ENCODE results near the gene COBL.

The COBL gene

GRCh38 chr7:51269911-51270310, 46.7 kb downstream of the COBL start:
- no peak for DNase-seq

GRCh38 chr7:51269321-51269720, 47.3 kb downstream of the COBL start:
- no peak for DNase-seq

DNA sequence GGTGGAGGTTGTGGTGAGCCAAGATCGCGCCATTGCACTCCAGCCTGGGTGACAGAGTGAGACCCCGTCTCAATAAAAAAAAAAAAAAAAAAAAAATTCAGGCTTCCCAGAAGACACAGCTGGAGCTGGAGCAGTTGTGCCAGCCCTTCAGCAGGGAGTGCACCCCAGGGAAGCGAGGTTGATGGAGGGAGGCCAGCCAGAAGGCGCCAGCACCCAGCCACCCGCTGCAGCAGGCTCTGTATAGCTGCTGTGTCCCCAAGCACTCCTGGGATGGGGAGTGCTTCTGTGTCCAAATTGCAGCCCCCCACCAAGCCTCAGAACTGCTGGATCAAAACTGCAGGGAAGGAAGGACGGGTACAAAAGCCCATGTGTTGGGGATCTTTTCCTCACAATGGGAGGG, 47.8 kb downstream of the COBL start:
- DNase-seq, result no peak

DNA sequence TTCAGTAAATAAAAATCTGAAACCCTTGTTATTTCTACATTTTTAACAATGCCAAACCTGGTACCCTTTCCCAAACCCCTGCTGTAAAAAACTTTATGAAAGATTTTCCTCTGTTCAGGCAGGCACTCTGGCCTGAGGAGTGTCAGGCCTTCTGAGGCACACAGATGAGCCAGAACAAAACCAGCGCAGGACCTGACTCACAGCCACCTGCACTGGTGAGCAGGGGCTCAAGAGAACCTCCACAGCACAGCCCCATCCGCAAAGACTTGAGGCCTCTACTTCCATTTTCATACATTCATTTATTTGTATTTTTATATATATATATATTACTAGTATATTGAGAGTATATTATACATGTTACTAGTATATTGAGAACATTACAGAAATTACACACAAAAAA, 49.4 kb downstream of the COBL start:
- no peak for DNase-seq

GRCh38 chr7:51265066-51265907, 51.3 kb downstream of the COBL start:
- DNase-seq, result no peak

DNA sequence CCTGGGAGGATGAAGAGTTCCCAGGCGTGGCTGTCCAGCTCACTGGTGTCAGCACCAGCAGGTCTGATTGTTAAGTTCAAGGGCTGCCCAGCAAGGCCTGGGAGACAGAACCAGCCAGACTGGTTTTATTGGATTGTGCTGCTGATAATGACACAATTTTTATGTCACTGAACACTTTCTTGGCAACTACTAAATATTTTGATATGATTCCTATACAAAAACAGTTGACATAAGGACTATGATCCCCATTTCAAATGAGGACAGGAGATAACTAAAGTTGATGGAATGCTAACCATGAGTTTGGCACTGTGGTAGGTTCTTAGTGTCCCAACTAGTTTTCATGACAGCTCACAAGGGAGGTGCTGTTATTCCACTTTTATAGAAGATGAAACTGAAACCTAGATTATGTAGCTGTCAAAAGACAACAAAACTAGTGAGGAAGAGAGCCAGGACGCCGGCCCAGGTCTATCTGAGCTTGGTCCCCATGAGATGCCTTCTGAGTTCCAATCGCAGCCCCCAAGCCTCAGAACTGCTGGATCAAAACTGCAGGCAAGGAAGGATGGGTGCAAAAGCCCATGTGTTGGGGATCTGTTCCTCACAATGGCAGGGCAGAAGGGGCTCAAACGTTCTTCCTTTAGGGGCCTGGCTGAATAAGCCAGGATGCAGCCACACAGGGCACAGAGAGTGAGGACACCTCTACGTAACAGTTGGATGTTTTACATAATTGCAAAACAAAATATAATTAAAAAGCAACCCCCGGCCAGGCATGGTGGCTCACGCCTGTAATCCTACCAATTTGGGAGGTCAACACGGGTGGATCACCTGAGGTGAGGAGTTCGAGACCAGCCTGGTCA, 52.8 kb downstream of the COBL start:
- DNase-seq, result no peak

DNA sequence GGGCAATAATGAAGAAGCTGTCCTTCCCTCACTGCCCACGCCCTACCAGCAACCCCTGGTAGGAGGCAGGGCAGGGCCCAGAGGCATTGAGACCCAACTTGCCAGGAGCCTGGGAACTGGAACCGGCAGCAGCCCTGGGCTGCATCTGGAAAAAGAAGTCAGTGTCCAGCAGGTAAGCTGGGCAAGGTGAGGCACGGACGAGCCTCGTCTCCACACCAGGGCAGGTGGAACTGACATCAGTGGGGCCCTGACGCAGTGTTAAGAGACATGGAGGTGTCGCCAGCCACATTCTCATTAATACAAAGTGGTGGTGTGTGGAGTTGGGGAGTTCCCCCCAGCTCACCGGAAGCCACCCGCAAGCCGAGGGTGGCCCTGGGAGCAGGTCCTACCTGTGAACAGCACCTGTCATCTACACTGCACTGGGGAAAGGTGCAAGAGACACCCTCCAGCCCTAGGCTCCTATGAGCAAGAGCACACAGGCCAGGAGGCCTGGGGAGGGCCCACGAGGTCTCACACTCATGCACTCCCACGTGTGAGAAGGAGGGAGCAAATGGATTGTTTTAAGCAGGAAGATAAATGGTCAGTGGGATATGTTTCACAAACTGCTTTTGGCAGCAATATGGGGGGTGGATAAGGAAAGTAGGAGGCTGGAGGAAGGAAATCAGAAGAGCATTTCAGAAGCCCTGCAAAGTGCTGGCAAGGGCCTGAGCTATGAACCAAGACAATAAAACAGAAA, 53.6 kb downstream of the COBL start:
- DNase-seq, result no peak

DNA sequence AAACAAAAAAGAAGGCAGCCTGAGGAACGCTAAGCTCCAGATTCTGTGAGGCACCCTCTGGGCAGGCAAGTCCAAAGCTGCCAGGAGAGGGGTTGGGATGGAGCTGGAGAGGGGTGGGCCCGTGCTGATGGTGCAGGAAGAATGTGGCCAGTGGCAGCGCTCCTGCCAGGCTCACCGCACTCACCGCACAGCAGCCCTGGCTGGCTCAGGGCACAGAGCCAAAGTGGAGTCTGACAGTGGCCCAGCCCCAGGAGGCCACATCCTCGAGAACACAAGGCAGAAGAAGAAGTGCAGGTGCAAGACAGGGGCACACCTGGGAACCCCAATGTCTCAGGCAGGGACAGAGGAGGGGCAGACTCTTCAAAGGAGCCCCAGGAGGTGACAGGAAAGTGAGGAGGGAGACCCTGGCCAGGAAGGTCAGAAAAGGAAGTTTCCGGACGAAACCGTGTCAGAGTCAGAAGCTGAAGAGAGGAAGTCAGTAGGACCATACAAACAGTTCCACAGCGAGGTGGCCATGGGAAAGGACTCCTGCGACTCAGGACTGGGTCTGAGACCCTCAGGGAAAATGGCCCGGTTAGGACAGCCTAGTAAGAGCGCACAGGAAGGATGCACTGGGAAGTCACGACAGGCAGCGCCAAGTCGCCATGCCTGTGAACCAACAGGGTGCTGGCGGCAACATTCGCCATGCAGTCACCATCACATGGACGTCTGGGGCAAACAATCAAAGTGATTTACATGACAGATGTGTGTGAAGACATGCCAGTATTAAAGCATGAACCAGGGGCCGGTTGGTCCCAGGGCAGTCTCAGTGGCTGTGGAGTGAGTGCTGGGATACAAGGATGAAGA, 54.4 kb downstream of the COBL start:
- no peak for DNase-seq

- no peak for DNase-seq
Observed at GRCh38 chr7:51261117-51261835, 55.3 kb downstream of the COBL start.

DNA sequence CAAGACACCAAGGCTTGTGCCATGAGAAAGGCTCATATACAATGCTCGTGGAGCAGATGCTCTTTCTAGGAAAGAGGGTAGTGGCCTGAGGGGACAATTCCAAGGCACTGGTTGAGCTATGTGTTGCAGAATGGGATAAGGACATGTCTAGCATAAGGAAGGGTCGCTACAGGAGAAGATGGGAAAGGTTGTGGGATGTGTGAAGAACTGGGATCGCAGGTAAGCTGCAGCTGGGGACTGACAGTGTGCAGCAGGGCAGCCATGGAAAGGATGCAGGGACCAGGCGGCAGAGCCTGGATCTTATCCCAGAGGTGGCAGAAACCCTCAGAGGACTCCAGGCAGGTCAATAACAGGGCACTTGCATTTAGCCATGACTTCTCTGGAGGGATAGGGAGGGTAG, 56.1 kb downstream of the COBL start:
- no peak for DNase-seq

DNA sequence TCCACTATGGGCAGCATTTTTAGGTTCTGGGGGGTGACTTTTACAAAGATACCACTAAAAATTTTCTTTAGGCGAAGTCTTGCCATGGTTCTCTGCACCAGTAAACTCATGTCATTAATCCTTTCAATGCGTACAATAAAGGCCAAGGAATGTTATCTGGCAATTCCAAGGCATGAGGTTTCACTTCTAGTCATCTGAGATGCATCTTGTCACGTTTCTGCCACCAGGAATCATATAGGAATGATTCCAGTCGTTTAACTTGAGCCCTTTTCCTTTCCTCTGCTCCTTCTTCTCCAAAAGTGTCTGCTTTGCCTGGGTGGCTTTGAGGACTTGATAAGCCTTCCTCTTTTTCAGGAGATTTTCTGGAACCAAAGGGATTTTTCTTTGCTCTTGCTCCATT, 56.8 kb downstream of the COBL start:
- DNase-seq, result no peak

- DNase-seq, result no peak
Observed at GRCh38 chr7:51256916-51257315, 59.7 kb downstream of the COBL start.

DNA sequence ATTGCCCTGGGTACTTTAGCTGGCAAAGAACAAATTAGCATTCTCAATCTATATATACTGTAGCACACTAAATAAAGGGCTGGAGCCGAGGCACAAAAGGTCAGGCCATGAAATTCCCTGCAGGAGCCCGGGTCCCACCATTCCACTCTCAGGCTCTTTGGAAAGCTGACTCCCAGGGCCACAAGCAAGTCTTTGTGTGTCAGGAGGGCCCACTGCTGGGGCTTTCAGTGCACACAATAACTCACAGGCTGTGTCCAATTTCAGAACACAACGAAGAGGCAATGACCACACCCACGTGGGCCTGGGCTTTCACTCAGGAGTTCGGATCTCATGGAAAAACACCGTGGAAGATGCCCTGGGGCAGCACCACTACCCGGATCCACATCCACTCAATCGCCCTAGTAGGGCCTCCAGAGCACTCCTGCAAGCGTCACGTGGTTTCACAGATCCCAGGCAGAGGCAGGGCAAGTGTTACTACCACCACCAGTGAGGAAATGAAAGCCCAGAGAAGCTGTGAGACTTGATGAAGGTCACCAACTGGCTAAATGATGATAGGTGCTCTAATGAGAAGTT, 60.3 kb downstream of the COBL start:
- DNase-seq, result no peak

DNA sequence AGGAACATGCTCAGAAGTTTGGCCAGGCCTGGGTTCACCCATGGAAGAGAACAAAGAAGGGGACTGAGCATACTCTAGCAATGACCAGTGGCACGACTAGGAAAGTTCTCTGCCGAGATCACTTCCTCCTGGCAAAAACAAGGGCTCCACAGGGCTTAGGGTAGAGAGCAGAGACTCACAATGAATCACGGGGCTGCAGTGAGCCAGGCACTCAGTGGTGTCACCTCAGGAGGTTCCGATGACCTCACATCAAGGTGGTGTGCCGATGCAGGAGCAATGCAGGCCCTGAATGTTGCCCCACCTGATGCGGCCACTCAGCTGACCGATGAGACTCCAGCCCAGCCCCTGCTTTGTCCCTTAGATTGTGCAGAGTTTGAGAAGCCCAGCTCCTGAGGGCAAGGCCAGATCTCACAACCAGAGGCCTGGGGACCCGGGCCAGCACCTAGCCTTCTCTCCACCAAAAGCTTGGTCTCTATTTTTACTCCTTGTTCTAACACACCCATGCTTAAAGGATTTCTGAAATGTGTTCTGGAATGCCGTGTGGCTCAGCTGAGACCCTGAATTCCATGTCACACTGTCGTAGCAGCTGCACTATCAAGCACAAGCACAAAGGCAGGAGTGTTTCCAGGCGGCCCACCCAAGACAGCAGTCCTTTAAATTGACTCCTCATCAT, 60.9 kb downstream of the COBL start:
- no peak for DNase-seq

DNA sequence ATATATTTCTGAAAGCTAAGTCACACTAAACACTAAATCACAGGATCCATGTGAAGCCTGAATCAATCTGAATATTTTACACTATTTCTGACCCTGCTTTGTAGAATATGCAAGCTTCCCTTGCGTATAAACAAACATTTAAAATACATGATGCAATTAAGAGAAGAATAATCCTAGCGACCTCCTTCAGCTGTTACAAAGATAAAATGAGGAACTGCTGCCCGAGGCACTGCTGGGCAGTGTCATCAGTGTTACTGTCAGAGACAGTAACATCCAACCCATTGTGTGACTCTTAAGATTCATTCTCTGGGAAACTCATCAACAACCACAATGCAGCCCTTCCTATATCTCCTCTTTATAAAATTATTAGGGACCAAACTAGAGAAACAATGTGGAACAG, 61.6 kb downstream of the COBL start:
- DNase-seq, result no peak

DNA sequence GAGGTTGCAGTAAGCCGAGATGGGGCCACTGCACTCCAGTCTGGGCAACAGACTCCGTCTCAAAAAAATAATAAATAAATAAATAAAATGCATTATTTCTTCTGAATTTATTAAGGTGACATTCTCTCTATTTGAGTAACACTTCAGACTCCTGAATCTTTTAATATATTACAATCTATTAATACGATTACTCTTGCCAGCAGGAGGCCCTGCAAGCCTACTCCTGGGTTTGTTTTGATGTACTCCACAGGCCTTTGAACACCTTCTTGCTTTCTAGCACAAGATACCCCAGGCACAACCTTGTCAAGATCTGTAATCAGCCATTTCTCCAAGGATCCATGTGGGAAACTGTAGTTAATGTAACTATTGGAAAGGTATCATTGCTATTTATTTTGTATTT, 63.5 kb downstream of the COBL start:
- no peak for DNase-seq

DNA sequence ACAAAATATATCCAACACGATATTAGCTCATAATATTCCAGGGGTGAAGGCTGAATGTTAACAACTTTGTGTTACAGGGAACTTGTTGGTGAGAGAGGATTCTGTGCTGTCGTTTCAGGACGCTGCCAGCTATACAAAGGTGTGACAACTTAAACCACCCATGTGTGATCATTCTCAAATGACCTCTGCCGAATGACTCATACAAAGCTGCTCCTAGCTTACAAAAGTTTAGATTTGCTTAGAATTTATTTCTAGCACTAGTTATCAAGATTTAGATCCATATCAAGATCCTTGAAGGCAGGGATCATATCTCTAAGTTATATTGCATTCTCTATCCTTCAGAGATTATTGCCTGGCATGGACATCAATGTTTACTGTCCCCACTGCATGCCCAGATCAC, 65.3 kb downstream of the COBL start:
- DNase-seq, result no peak

- no peak for DNase-seq
Observed at GRCh38 chr7:51250512-51250911, 66.1 kb downstream of the COBL start.

- DNase-seq, result no peak
Observed at GRCh38 chr7:51249991-51250390, 66.6 kb downstream of the COBL start.

- no peak for DNase-seq
Observed at GRCh38 chr7:51249187-51249945, 67.2 kb downstream of the COBL start.
